Activated naive CD8-positive, alpha-beta T cell treated with anti-CD3 and anti-CD28 coated beads, Interleukin-2, amount 50 U/mL, for 24 hours (primary cell): ENCODE results near the gene MVB12B.
"Not testable (repeated sequence)": the region's sequence is repeated elsewhere in the genome, so short reads cannot be mapped to it uniquely, and the experiment has no call there.

Experiments
- ATAC-seq: fragments of 150-1000 bp; cut with Tn5 transposase; one replicate; pipeline ENCODE4 v1.10.0; 2021
- DNase-seq: peaks from one replicate; pipeline ENCODE4 v3.0.0; 2021
- H3K27ac Mint-ChIP-seq: one replicate; pipeline ENCODE4 v1.8.0; 2021; ENCODE audit warnings: mild to moderate bottlenecking, mixed read lengths
- H3K27me3 Mint-ChIP-seq: one replicate; pipeline ENCODE4 v1.8.0; 2021; ENCODE audit warnings: mixed read lengths
- H3K36me3 Mint-ChIP-seq: one replicate; pipeline ENCODE4 v1.8.0; 2021; ENCODE audit warnings: low read depth, mixed read lengths
- H3K4me1 Mint-ChIP-seq: one replicate; pipeline ENCODE4 v1.8.0; 2021; ENCODE audit warnings: mixed read lengths
- H3K4me3 Mint-ChIP-seq: one replicate; pipeline ENCODE4 v1.8.0; 2021; ENCODE audit warnings: mild to moderate bottlenecking, moderate library complexity, mixed read lengths
- H3K9me3 Mint-ChIP-seq: one replicate; pipeline ENCODE4 v1.8.0; 2021; ENCODE audit warnings: mixed read lengths

MVB12B gene

GRCh38 chr9:126463426-126463825 lies 136.8 kb downstream of the MVB12B start:
- peaks cover 12% of the 10 kb centered on the region for H3K4me1 Mint-ChIP-seq
- DNase-seq (no peak), ATAC-seq (no peak)
- H3K27me3 Mint-ChIP-seq: no peaks in the 10 kb centered on the region
- no peak overlapping the region for H3K4me3 Mint-ChIP-seq
- H3K9me3 Mint-ChIP-seq: no peaks in the 10 kb centered on the region
- no peaks in the 10 kb centered on the region for H3K36me3 Mint-ChIP-seq
- H3K27ac Mint-ChIP-seq: no peak overlapping the region

DNA sequence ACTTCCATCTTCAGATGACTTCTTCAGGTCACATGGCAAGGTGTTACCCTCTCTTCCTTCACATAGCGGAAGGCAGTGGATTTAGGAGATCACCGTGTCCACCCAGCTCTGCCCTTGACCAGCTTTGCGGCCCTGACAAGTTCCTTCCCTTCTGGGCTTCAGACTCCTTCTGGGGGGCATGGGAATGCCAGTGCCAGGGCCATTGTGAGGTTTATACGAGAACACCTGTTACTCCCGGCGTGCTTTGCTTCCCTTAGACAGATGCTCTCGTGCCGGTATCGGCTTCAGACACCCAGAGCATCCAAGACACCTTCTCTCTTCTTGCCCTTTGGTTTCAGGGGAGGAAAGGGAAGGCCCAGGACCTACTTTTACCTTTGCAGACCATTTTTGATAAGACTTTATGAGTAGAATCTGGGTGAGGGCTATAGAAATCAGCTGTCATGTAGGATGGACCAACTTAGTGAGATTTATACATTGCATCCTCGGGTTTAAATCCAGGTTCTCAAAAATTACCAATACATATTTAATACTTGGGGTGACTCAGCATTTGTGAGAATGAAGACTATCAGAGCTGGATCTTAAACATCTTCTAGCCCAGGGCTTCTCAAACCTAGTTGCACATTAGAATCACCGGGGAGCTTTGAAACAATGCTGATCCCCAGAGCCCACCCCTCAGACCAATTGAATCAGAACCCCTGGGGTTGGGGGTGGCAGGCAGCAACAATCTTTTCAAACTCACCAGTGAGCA lies 138.2 kb downstream of the MVB12B start:
- no peaks in the 10 kb centered on the region for H3K9me3 Mint-ChIP-seq
- ATAC-seq: no peak

DNA sequence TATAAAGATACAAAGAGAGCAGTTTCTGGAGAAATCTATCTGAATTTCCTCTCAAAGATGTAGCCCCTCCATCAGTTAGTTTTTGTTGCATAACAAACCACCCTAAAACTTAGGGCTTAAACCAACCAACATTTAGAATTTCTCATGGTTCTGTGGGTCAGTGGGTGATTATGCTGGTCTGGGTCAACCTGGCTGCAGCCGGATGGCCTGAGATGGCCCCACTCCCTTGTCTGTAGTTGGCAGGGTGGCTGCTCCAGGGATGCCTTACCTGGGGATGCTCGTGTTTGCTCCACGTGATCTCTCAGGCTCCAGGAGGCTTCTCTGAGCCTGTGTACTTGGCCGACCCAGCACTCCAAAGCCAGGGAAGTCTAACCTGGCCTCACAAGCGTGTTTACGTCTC lies 139.3 kb downstream of the MVB12B start:
- Mint-ChIP-seq H3K4me1 (peaks cover 36% of the 10 kb centered on the region), H3K27ac (no peak overlapping the region), H3K36me3 (no peaks in the 10 kb centered on the region), H3K9me3 (no peaks in the 10 kb centered on the region), H3K27me3 (peaks cover under 1% of the 10 kb centered on the region), H3K4me3 (no peak overlapping the region)
- no peak for ATAC-seq
- no peak for DNase-seq

More for the DNA sequence above, 138.2 kb downstream of the MVB12B start:
- peaks cover 25% of the 10 kb centered on the region for H3K4me1 Mint-ChIP-seq
- H3K36me3 Mint-ChIP-seq: no peaks in the 10 kb centered on the region
- no peak overlapping the region for H3K27ac Mint-ChIP-seq
- no peak overlapping the region for H3K4me3 Mint-ChIP-seq
- H3K27me3 Mint-ChIP-seq: no peaks in the 10 kb centered on the region
- DNase-seq: no peak

- no peak overlapping the region for H3K4me3 Mint-ChIP-seq
Measured at GRCh38 chr9:126468141-126468825, 141.7 kb downstream of the MVB12B start.

DNA sequence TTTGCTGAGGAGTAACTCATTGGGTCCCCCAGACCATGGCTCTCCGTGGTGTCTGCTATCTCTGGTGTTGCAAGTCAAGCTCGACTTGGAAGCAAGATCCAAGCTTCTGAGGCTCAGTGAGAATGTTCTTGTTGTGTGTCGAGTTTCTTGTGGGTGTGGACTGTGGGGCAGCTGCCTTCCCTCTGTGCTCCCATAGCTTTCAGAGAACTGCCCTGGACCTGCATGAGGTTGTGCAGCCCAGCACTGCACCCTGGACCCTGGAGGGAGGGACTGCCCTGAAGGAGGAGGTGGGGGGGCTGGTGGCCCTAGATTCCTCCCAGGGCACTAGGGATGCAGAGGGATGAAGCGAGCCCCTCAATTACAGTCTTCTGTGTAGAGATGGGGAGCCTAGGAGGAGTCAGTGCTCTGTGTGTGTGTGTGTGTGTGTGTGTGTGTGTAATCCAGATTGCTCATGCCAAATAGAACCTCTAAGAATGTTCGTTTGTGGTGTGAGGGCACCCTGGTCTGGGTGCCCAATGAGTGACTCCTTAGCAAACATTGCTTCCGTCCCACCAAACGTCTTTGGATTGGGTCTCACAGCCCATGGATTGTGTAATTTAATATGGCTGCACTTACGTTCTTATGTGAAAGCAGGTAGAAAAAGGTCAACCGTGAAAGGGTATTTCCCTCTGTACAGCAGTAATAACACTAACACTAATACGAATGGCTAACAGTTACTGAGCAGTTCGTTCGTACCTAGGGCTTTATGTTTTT lies 143.8 kb downstream of the MVB12B start:
- H3K9me3 Mint-ChIP-seq: no peaks in the 10 kb centered on the region
- H3K4me1 Mint-ChIP-seq: peaks cover 55% of the 10 kb centered on the region
- peak overlapping the region; percentile 52 for H3K4me3 Mint-ChIP-seq
- peak overlapping the region; percentile 87 for H3K27ac Mint-ChIP-seq
- H3K36me3 Mint-ChIP-seq: no peaks in the 10 kb centered on the region
- peak; percentile 66 for ATAC-seq
- H3K27me3 Mint-ChIP-seq: peaks cover 24% of the 10 kb centered on the region
- DNase-seq: no peak

More at GRCh38 chr9:126468141-126468825, 141.7 kb downstream of the MVB12B start:
- no peaks in the 10 kb centered on the region for H3K9me3 Mint-ChIP-seq
- ATAC-seq (no peak), DNase-seq (no peak)
- H3K36me3 Mint-ChIP-seq: no peaks in the 10 kb centered on the region
- H3K27me3 Mint-ChIP-seq: peaks cover 13% of the 10 kb centered on the region
- H3K4me1 Mint-ChIP-seq: peaks cover 57% of the 10 kb centered on the region
- H3K27ac Mint-ChIP-seq: no peak overlapping the region

DNA sequence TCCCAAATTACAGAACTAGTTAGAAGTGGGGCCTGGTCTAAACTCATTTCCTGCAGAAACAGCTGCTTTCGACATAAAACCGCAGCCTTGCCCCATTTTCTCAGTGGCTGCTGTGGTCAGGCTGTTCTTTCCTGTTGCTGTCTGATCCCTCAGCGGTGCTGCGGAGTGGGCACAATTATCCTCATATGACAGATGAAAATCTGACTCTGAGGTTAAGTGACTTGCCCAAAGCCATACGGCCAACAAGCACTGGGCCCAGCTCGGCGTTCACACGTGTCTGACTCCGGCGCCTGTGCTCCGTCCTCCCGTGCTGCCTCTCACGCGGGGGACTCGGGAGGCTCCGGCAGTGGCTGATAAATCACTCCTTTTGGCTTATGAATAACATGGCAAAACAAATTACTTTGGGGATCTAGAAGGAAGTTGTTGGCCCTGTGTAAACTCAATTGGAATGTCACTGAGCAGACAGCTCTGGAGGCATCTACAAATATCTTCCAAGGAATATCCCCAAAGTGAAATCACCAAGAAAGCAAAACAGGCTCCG lies 144.5 kb downstream of the MVB12B start:
- no peaks in the 10 kb centered on the region for H3K36me3 Mint-ChIP-seq
- H3K9me3 Mint-ChIP-seq: no peaks in the 10 kb centered on the region
- peak overlapping the region; percentile 52 for H3K4me3 Mint-ChIP-seq
- H3K27ac Mint-ChIP-seq: peak overlapping the region; percentile 87
- DNase-seq (peak; percentile 80), ATAC-seq (peak; percentile 94)
- peaks cover 24% of the 10 kb centered on the region for H3K27me3 Mint-ChIP-seq
- H3K4me1 Mint-ChIP-seq: peaks cover 56% of the 10 kb centered on the region

- Mint-ChIP-seq H3K36me3 (peaks cover 3% of the 10 kb centered on the region), H3K27me3 (peaks cover 24% of the 10 kb centered on the region), H3K4me3 (no peak overlapping the region), H3K27ac (peak overlapping the region; percentile 62), H3K4me1 (peaks cover 58% of the 10 kb centered on the region), H3K9me3 (peaks cover 6% of the 10 kb centered on the region)
- ATAC-seq: no peak
- DNase-seq: no peak
Measured at GRCh38 chr9:126472198-126472947, 145.7 kb downstream of the MVB12B start.

DNA sequence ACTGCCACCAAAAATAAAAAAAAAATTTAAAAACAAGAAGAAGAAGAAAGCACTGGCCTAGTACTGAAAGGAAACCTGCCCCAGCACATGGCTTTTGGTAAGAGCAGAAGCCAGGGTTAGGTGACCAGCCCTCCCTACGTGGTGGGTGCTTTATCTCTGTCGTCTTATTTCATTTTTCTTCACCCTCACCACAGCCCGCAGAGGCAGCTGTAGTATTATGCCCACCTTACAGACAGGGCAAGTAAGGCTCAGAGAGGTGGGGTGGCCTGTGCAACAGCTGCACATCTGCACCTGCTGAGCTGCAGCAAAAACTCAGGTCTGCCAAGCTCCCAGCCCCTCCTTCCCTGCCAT lies 146.3 kb downstream of the MVB12B start:
- DNase-seq: no peak
- ATAC-seq: no peak
- H3K36me3 Mint-ChIP-seq: peaks cover 6% of the 10 kb centered on the region
- H3K27me3 Mint-ChIP-seq: peaks cover 24% of the 10 kb centered on the region
- peaks cover 7% of the 10 kb centered on the region for H3K9me3 Mint-ChIP-seq
- H3K4me3 Mint-ChIP-seq: no peak overlapping the region
- no peak overlapping the region for H3K27ac Mint-ChIP-seq
- H3K4me1 Mint-ChIP-seq: peaks cover 58% of the 10 kb centered on the region

DNA sequence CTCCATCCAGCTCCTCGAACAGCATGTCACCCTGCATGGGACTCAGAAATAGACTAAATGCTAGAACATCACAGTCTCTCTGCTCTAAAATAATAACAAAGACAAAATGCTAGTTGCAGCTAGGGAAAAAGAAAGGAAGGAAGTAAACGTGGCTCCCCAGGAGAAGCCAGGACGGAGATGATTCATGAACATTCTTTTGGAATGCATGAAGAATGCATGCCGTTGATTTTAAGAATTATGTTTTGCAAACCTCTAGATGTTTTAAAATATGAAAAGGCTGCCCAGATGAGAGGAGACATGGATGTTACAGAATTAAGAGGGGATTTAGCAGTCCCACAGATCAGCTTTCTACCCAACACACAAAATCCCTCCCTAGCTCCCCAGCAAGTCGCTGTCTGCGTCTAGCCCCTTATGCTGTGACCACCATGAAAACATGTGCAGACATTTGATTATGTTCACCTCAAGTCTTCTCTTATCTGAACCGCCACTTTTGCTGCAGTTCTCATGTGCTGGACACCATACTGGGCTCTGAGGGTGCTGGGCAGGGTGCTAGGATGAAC lies 147.7 kb downstream of the MVB12B start:
- H3K36me3 Mint-ChIP-seq: peaks cover 6% of the 10 kb centered on the region
- DNase-seq (no peak), ATAC-seq (no peak)
- peaks cover 7% of the 10 kb centered on the region for H3K9me3 Mint-ChIP-seq
- peaks cover 24% of the 10 kb centered on the region for H3K27me3 Mint-ChIP-seq
- H3K4me1 Mint-ChIP-seq: peaks cover 46% of the 10 kb centered on the region
- H3K27ac Mint-ChIP-seq: no peak overlapping the region
- no peak overlapping the region for H3K4me3 Mint-ChIP-seq

GRCh38 chr9:126474786-126475485 lies 148.3 kb downstream of the MVB12B start:
- H3K9me3 Mint-ChIP-seq: peaks cover 7% of the 10 kb centered on the region
- ATAC-seq: no peak
- no peak overlapping the region for H3K4me3 Mint-ChIP-seq
- DNase-seq: no peak
- H3K4me1 Mint-ChIP-seq: peaks cover 39% of the 10 kb centered on the region
- H3K27me3 Mint-ChIP-seq: peaks cover 24% of the 10 kb centered on the region
- no peak overlapping the region for H3K27ac Mint-ChIP-seq
- H3K36me3 Mint-ChIP-seq: peaks cover 6% of the 10 kb centered on the region

- DNase-seq: no peak
- H3K4me1 Mint-ChIP-seq: peaks cover 30% of the 10 kb centered on the region
- peaks cover 23% of the 10 kb centered on the region for H3K27me3 Mint-ChIP-seq
Measured at GRCh38 chr9:126475933-126476555, 149.4 kb downstream of the MVB12B start.

GRCh38 chr9:126477432-126477831 lies 150.8 kb downstream of the MVB12B start:
- not testable (repeated sequence) for H3K4me3 Mint-ChIP-seq, H3K27ac Mint-ChIP-seq, DNase-seq, ATAC-seq, H3K9me3 Mint-ChIP-seq, H3K36me3 Mint-ChIP-seq
- Mint-ChIP-seq H3K4me1 (peaks cover 16% of the 10 kb centered on the region), H3K27me3 (peaks cover 15% of the 10 kb centered on the region)

More at GRCh38 chr9:126475933-126476555, 149.4 kb downstream of the MVB12B start:
- Mint-ChIP-seq H3K36me3 (peaks cover 6% of the 10 kb centered on the region), H3K4me3 (no peak overlapping the region), H3K27ac (no peak overlapping the region), H3K9me3 (peaks cover 7% of the 10 kb centered on the region)
- no peak for ATAC-seq
